Ishikawa (cell line): ENCODE data around the gene GALNT2.

Experiments
- EP300 ChIP-seq: IDR thresholded peaks from 2 replicates; pipeline ENCODE4 v1.6.1; 2012; ENCODE audit warnings: borderline replicate concordance
- MAX ChIP-seq: IDR thresholded peaks from 2 replicates; pipeline ENCODE4 v1.6.1; 2012

GRCh38 chr1:230289350-230289644 lies 222.3 kb downstream of the GALNT2 start:
- no peak for TF ChIP-seq EP300
- TF ChIP-seq MAX = no peak
